Measurements from ENCODE around the gene TMTC2.

- no peak for TF ChIP-seq CTCF (IDR thresholded peaks at IDR 0.05)
- no peak for TF ChIP-seq POLR2A (IDR thresholded peaks at IDR 0.05)
Observed at GRCh38 chr12:82705774-82706173, 19.1 kb downstream of the TMTC2 start.
